Nephron progenitor cell (in vitro differentiated cells): Measurements from ENCODE around the gene CD300LD.

Experiments used
- DNase-seq: peaks from one replicate; pipeline ENCODE4 v3.0.0; 2021
- H3K27ac Mint-ChIP-seq: 2 replicates; pipeline ENCODE4 v1.8.0; 2021; ENCODE audit warnings: mild to moderate bottlenecking, moderate library complexity, mixed read lengths
- H3K27me3 Mint-ChIP-seq: 2 replicates; pipeline ENCODE4 v1.8.0; 2021; ENCODE audit warnings: mild to moderate bottlenecking, low read depth, mixed read lengths; ENCODE audit not compliant: poor library complexity
- H3K36me3 Mint-ChIP-seq: 2 replicates; pipeline ENCODE4 v1.8.0; 2021; ENCODE audit warnings: low read depth, mixed read lengths
- H3K4me1 Mint-ChIP-seq: 2 replicates; pipeline ENCODE4 v1.8.0; 2021; ENCODE audit warnings: mixed read lengths
- H3K4me3 Mint-ChIP-seq: 2 replicates; pipeline ENCODE4 v1.8.0; 2021; ENCODE audit warnings: mild to moderate bottlenecking, moderate library complexity, mixed read lengths
- H3K9me3 Mint-ChIP-seq: 2 replicates; pipeline ENCODE4 v1.8.0; 2021; ENCODE audit warnings: mild to moderate bottlenecking, moderate library complexity, mixed read lengths
- TF ChIP-seq, protein P1 (sequence below): fragments of 200-600 bp; sonication (generic); IDR thresholded peaks from 2 replicates; pipeline ENCODE4 v1.5.0; 2021; ENCODE audit warnings: antibody characterized with exemption

The CD300LD gene

DNA sequence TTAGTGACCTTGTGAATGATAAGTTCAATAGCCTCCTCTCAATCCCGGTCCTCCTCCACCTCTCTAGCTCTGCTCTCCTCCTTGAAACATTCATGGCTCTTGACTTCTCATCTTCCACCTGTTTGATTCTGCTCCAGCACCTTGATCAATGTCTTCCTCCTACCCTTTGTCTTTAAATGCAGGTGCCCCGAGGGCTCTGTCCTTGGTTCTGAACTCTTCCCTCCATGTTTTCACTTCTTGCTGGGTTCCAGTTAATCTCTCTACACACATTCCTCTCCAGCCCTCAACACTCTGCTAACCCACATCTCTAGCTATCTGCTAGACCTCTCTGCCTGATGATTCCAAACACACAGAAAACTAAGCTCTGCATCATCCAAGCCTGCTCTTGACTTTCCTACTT is 18.0 kb upstream of the CD300LD start:
- no peaks in the 10 kb centered on the region for H3K4me1 Mint-ChIP-seq
- peak; percentile 45 for DNase-seq
- TF ChIP-seq, protein P1, sequence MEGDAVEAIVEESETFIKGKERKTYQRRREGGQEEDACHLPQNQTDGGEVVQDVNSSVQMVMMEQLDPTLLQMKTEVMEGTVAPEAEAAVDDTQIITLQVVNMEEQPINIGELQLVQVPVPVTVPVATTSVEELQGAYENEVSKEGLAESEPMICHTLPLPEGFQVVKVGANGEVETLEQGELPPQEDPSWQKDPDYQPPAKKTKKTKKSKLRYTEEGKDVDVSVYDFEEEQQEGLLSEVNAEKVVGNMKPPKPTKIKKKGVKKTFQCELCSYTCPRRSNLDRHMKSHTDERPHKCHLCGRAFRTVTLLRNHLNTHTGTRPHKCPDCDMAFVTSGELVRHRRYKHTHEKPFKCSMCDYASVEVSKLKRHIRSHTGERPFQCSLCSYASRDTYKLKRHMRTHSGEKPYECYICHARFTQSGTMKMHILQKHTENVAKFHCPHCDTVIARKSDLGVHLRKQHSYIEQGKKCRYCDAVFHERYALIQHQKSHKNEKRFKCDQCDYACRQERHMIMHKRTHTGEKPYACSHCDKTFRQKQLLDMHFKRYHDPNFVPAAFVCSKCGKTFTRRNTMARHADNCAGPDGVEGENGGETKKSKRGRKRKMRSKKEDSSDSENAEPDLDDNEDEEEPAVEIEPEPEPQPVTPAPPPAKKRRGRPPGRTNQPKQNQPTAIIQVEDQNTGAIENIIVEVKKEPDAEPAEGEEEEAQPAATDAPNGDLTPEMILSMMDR = no peak
- H3K4me3 Mint-ChIP-seq = no peak overlapping the region
- H3K27ac Mint-ChIP-seq = no peak overlapping the region
- H3K9me3 Mint-ChIP-seq = no peaks in the 10 kb centered on the region
- no peaks in the 10 kb centered on the region for H3K36me3 Mint-ChIP-seq
- H3K27me3 Mint-ChIP-seq = peaks cover 44% of the 10 kb centered on the region

DNA sequence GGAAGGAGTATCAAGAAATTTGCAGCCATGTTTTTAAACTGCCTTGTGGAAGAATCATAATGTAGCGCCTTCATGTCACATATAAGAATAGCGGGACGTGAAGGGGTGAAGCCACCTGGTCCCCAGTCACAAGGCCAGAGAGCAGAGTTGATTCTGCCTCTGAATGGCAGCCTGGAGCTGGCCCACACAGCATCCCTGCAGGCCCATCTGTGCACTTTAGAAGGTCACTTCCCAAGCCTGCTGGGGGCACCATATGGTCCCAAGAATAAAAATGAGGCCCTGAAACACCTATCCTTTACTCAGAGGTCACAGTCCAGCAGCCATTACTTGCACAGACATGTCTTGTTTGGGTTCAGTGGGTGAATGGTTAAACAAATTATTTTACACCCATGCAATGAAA is 16.4 kb upstream of the CD300LD start:
- Mint-ChIP-seq H3K4me1 (no peaks in the 10 kb centered on the region), H3K4me3 (no peak overlapping the region), H3K36me3 (no peaks in the 10 kb centered on the region), H3K27me3 (peaks cover 38% of the 10 kb centered on the region), H3K27ac (no peak overlapping the region), H3K9me3 (no peaks in the 10 kb centered on the region)
- no peak for DNase-seq
- TF ChIP-seq, protein P1 = no peak

DNA sequence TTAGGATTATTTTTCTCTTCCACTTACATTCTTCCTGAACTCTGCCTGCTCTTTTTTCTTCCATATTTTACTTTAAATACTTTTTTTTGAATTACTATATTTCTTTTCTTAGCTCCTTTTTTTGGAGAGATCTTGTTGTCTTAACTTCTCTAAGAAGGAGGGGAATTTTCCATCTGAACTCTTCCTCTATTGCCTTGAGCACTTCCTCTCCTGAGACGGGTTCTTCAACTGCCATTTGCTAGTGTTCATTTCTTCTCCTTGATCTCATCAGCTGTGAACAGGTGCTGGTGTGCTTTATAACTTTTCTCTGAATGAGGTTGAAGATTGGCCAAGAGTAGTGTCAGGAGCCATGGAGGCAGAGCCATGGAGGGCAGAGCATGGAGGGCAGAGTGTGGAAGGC is 15.1 kb upstream of the CD300LD start:
- Mint-ChIP-seq H3K36me3 (no peaks in the 10 kb centered on the region), H3K27me3 (peaks cover 38% of the 10 kb centered on the region), H3K4me3 (no peak overlapping the region), H3K27ac (no peak overlapping the region), H3K9me3 (no peaks in the 10 kb centered on the region), H3K4me1 (no peaks in the 10 kb centered on the region)
- no peak for DNase-seq
- TF ChIP-seq, protein P1 = no peak

DNA sequence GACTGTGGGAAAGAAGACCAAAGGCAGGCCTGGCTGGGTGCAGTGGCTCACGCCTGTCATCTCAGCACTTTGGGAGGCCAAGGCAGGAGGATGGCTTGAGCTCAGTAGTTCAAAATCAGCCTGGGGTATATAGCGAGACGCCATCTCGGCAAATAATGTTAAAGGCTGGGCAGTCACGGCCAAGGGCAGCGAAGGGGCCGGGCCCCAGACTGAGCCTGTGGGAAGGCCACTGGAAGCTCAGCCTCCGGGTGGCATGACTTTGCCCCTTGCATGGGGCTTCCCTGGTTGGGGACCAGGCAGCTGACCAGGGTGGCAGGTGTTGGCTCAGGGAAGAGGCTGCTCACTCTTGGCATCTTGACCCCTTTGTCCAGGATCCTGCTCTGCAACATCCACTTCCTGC is 14.0 kb upstream of the CD300LD start:
- Mint-ChIP-seq H3K4me1 (no peaks in the 10 kb centered on the region), H3K36me3 (no peaks in the 10 kb centered on the region), H3K27ac (no peak overlapping the region), H3K27me3 (peaks cover 36% of the 10 kb centered on the region), H3K9me3 (no peaks in the 10 kb centered on the region), H3K4me3 (no peak overlapping the region)
- DNase-seq = no peak
- TF ChIP-seq, protein P1 = no peak

DNA sequence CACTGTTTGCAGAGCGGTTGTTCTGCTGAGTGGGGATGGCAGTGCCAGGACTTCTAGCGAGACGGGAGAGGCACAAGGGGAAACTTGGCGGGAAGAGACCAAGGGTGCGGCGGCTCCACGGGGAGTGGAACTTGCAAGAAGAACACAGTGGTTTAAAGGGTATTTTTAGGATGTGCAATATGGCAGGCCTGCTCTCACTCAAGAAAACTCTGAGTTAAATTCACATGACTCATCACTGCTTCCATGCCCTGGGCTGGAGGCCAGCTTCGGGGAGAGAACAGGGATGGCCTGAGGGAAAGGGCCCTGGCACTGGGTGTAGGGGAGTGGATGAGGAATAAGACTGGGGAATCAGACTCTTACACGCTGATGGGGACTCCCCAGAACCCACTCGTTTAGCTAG is 13.3 kb upstream of the CD300LD start:
- Mint-ChIP-seq H3K4me1 (no peaks in the 10 kb centered on the region), H3K9me3 (no peaks in the 10 kb centered on the region)

DNA sequence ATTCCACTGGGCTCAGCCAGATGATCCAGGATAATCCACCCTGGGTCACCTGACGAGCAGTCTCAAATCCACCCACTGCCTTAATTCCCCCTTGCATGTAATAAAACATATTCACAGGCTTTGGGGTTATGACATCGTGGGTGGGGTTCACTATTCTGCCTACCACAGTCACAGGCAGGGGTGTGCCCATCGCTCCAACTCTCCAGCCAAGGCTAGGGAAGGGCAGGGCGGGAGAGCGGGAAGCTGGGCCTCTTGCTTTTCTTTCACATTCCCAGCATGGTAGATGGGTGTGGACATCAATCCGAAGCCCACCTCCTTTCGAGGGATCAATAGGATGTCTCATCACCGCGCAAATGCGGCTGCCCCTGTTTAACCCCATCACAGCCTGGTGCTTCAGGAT is 12.7 kb upstream of the CD300LD start:
- H3K27me3 Mint-ChIP-seq = peaks cover 48% of the 10 kb centered on the region
- TF ChIP-seq, protein P1 = no peak
- no peak for DNase-seq
- no peak overlapping the region for H3K27ac Mint-ChIP-seq
- H3K9me3 Mint-ChIP-seq = no peaks in the 10 kb centered on the region
- no peak overlapping the region for H3K4me3 Mint-ChIP-seq
- no peaks in the 10 kb centered on the region for H3K36me3 Mint-ChIP-seq
- H3K4me1 Mint-ChIP-seq = no peaks in the 10 kb centered on the region

More for the DNA sequence above, 13.3 kb upstream of the CD300LD start:
- no peaks in the 10 kb centered on the region for H3K36me3 Mint-ChIP-seq
- H3K27ac Mint-ChIP-seq = no peak overlapping the region
- TF ChIP-seq, protein P1 = no peak
- no peak overlapping the region for H3K4me3 Mint-ChIP-seq
- peaks cover 42% of the 10 kb centered on the region for H3K27me3 Mint-ChIP-seq
- DNase-seq = no peak
